T-cell (primary cell): ENCODE results near the gene ELOF1. TPM values are rescaled to one million over a fixed set of nuclear protein-coding genes. Genes with fewer than 3 reads are reported as not detected.
A peak's percentile ranks its signal among the peaks of the same experiment; 100 is the strongest.

ENCODE experiments used
- ATAC-seq, 4 experiments: fragments of 200-7000 bp in 3 of 4; fragments of 150-1000 bp in 1 of 4; cut with Tn5 transposase; replicated peaks in 1 of 4; 1 replicate in 3 of 4; 2 replicates in 1 of 4; pipeline ENCODE4 v1.10.0; 2021; ENCODE audit warnings: moderate library complexity in 3 of 4, mild to moderate bottlenecking in 2 of 4, moderate number of reproducible peaks in 1 of 4
- CTCF ChIA-PET, 2 donors: fragments of 300-600 bp; sonication (Branson Sonifier 250); formaldehyde crosslinking; loops; one replicate each; lab custom pipeline; 2022; ENCODE audit warnings: antibody characterized with exemption in 2 of 2; lab: Charles Lee
- POLR2A ChIA-PET, 2 donors: fragments of 300-600 bp; sonication (Branson Sonifier 250); formaldehyde crosslinking; loops; one replicate each; lab custom pipeline; 2022; ENCODE audit warnings: antibody characterized with exemption in 2 of 2; lab: Charles Lee
- DNase-seq, 35 experiments: peaks; one replicate each; pipeline versions ENCODE4 v3.0.0 to v3.0.0-alpha.2; 2013 to 2023
- H3K27ac ChIP-seq: one replicate; pipeline ENCODE4 v1.5.1; 2013; ENCODE audit warnings: low read length
- H3K27me3 ChIP-seq, 2 experiments: replicated peaks in 1 of 2; 1 replicate in 1 of 2; 2 replicates in 1 of 2; pipeline versions ENCODE4 v1.6.1 to v1.7.0; 2013; ENCODE audit warnings: low read length in 1 of 2, mixed read lengths in 1 of 2; ENCODE audit not compliant: control insufficient read depth in 2 of 2, insufficient read depth in 2 of 2; ENCODE audit errors: extremely low read depth in 1 of 2
- H3K36me3 ChIP-seq, 2 donors: 1 replicate in 1 of 2; 2 replicates in 1 of 2; pipeline versions ENCODE4 v1.6.1 to v1.7.0; 2013; ENCODE audit warnings: low read length in 1 of 2; ENCODE audit not compliant: control insufficient read depth in 2 of 2, insufficient read depth in 1 of 2; ENCODE audit errors: extremely low read depth in 1 of 2
- H3K4me1 ChIP-seq, 2 experiments: 1 replicate in 1 of 2; 2 replicates in 1 of 2; pipeline versions ENCODE4 v1.6.1 to v1.7.0; 2013; ENCODE audit warnings: low read length in 2 of 2, mixed read lengths in 1 of 2; ENCODE audit not compliant: insufficient read depth in 2 of 2, control insufficient read depth in 1 of 2; ENCODE audit errors: extremely low read depth in 1 of 2
- H3K4me3 ChIP-seq, 2 donors: 1 replicate in 1 of 2; 2 replicates in 1 of 2; pipeline versions ENCODE4 v1.5.1 to v1.7.0; 2013; ENCODE audit warnings: mild to moderate bottlenecking in 2 of 2, low read length in 1 of 2, moderate library complexity in 1 of 2; ENCODE audit not compliant: control insufficient read depth in 1 of 2; ENCODE audit errors: extremely low read depth in 1 of 2
- H3K9me3 ChIP-seq: 2 replicates; pipeline ENCODE4 v1.7.0; 2013
- H3K27ac Mint-ChIP-seq, 2 donors: one replicate each; pipeline ENCODE4 v1.8.0; 2020 to 2021; ENCODE audit warnings: mild to moderate bottlenecking in 2 of 2, mixed read lengths in 2 of 2
- H3K27me3 Mint-ChIP-seq, 2 donors: one replicate each; pipeline ENCODE4 v1.8.0; 2021 to 2022; ENCODE audit warnings: mixed read lengths in 2 of 2
- H3K36me3 Mint-ChIP-seq: one replicate; pipeline ENCODE4 v1.8.0; 2021; ENCODE audit warnings: mixed read lengths
- H3K4me1 Mint-ChIP-seq, 3 donors: one replicate each; pipeline ENCODE4 v1.8.0; 2020 to 2022; ENCODE audit warnings: mixed read lengths in 3 of 3, mild to moderate bottlenecking in 1 of 3
- H3K4me3 Mint-ChIP-seq, 3 donors: one replicate each; pipeline ENCODE4 v1.8.0; 2020 to 2022; ENCODE audit warnings: mild to moderate bottlenecking in 3 of 3, mixed read lengths in 3 of 3, moderate library complexity in 3 of 3
- H3K9me3 Mint-ChIP-seq, 3 donors: one replicate each; pipeline ENCODE4 v1.8.0; 2020 to 2022; ENCODE audit warnings: mixed read lengths in 3 of 3
- WGBS: methylation state at CpG from one replicate; pipeline ENCODE4 v1.1.5; 2013; ENCODE audit warnings: missing lambda C conversion rate; ENCODE audit not compliant: insufficient coverage; 5-methylcytosine and 5-hydroxymethylcytosine counted together
- total RNA-seq, 35 experiments: library from RNA in 6 of 35; stranded (reverse) in 6 of 35; fragments of 120-200 nt in 1 of 35; gene quantifications; one replicate each; pipeline versions ENCODE4 v1.2.1 to v1.2.4 and lab custom pipeline; 2013 to 2026

The ELOF1 gene
- total RNA-seq, 5 donors from 2014 or later (not counting 1 experiment from before 2014, with no cell fraction given): 38.3 to 48.2 (median 46.6) TPM

GRCh38 chr19:11597202-11598102 is 38.4 kb upstream of the ELOF1 start, which contains the start of gene ZNF627:
TSS of gene ZNF627 (plus strand) at chr19:11597483. CDS start at chr19:11597628, 145 bp downstream.
- Mint-ChIP-seq H3K36me3 (peaks cover 6% of the 10 kb centered on the region), H3K27ac (peak within 1 kb of the TSS; percentile 75 to 80), H3K9me3 (no peaks in the 10 kb centered on the region), H3K27me3 (no peaks in the 10 kb centered on the region), H3K4me1 (peaks cover 23 to 30% (median 27%) of the 10 kb centered on the region in 3 donors), H3K4me3 (peak within 1 kb of the TSS; percentile 86 to 90 (median 88))
- ATAC-seq (peak; percentile 99 to 100 (median 100)), DNase-seq (peak; percentile 90 to 99 (median 97))
- ChIA-PET POLR2A (interaction anchor here in 1 of 2 donors (0.6 to 0.7 kb wide), 7 partner anchors 21 to 1464 kb away, joined by 4 to 13 read pairs (median 7); partner anchors contain the start of gene ECSIT), CTCF (interaction anchor here (0.6 to 0.7 kb wide), 5 partner anchors 47 to 1072 kb away, joined by 3 to 4 read pairs (median 3); a partner anchor contains a TSS)
- Histone ChIP-seq H3K27me3 (no peaks in the 10 kb centered on the region), H3K4me1 (peaks cover 8 to 19% of the 10 kb centered on the region in 2 experiments), H3K4me3 (peak within 1 kb of the TSS; percentile 88 to 99), H3K27ac (peak within 1 kb of the TSS; percentile 91), H3K36me3 (no peaks in the 10 kb centered on the region), H3K9me3 (no peaks in the 10 kb centered on the region)
- WGBS: under 1% methylated on average over 65 of the region's 67 CpGs

- Histone ChIP-seq H3K27me3 (no peaks in the 10 kb centered on the region), H3K36me3 (no peaks in the 10 kb centered on the region), H3K4me1 (peaks cover 8 to 19% of the 10 kb centered on the region in 2 experiments), H3K4me3 (no peak overlapping the region), H3K27ac (no peak overlapping the region), H3K9me3 (no peaks in the 10 kb centered on the region)
- H3K4me3 Mint-ChIP-seq: peak overlapping the region; percentile 86 to 90 (median 88)
- ATAC-seq: no peak
- no peak for DNase-seq
- 100% methylated on average over 5 of the region's 10 CpGs for WGBS
- POLR2A ChIA-PET: no interaction called here
- no peaks in the 10 kb centered on the region for H3K36me3 Mint-ChIP-seq
- H3K27ac Mint-ChIP-seq: peak overlapping the region in 1 of 2 donors; percentile 27
- H3K27me3 Mint-ChIP-seq: no peaks in the 10 kb centered on the region
- CTCF ChIA-PET: no interaction called here
- H3K9me3 Mint-ChIP-seq: no peaks in the 10 kb centered on the region
- peaks cover 23 to 26% (median 24%) of the 10 kb centered on the region in 3 donors for H3K4me1 Mint-ChIP-seq
Observed at GRCh38 chr19:11596156-11596555, 37.1 kb upstream of the ELOF1 start.

GRCh38 chr19:11594084-11594483 is 35.1 kb upstream of the ELOF1 start:
- ChIA-PET POLR2A (interaction anchor here in 1 of 2 donors (0.6 kb wide), 1 partner anchor 172 kb away, joined by 14 read pairs; no protein-coding TSS in a partner anchor), CTCF (interaction anchor here in 1 of 2 donors (0.8 kb wide), 1 partner anchor 13 kb away, joined by 4 read pairs; no protein-coding TSS in a partner anchor)
- no peak for ATAC-seq
- Histone ChIP-seq H3K36me3 (no peaks in the 10 kb centered on the region), H3K27me3 (no peaks in the 10 kb centered on the region), H3K9me3 (no peaks in the 10 kb centered on the region), H3K4me3 (no peak overlapping the region), H3K4me1 (peaks cover 8 to 18% of the 10 kb centered on the region in 2 experiments), H3K27ac (no peak overlapping the region)
- H3K36me3 Mint-ChIP-seq: no peaks in the 10 kb centered on the region
- no peak overlapping the region for H3K4me3 Mint-ChIP-seq
- no peak overlapping the region for H3K27ac Mint-ChIP-seq
- DNase-seq: no peak
- no peaks in the 10 kb centered on the region for H3K9me3 Mint-ChIP-seq
- 17% methylated on average over 1 of the region's 4 CpGs for WGBS
- peaks cover 11 to 15% (median 12%) of the 10 kb centered on the region in 3 donors for H3K4me1 Mint-ChIP-seq
- no peaks in the 10 kb centered on the region for H3K27me3 Mint-ChIP-seq

GRCh38 chr19:11587975-11588631 is 29.1 kb upstream of the ELOF1 start:
- no peak for DNase-seq
- Histone ChIP-seq H3K27me3 (peaks cover 0 to 2% of the 10 kb centered on the region in 2 experiments), H3K36me3 (no peaks in the 10 kb centered on the region), H3K4me3 (no peak overlapping the region), H3K27ac (no peak overlapping the region), H3K9me3 (no peaks in the 10 kb centered on the region), H3K4me1 (peaks cover 0 to 2% of the 10 kb centered on the region in 2 experiments)
- Mint-ChIP-seq H3K36me3 (no peaks in the 10 kb centered on the region), H3K27ac (no peak overlapping the region), H3K4me3 (no peak overlapping the region), H3K9me3 (no peaks in the 10 kb centered on the region), H3K4me1 (peaks cover 2 to 13% (median 10%) of the 10 kb centered on the region in 3 donors), H3K27me3 (no peaks in the 10 kb centered on the region)
- WGBS: 76% methylated on average over 4 of the region's 13 CpGs
- ChIA-PET CTCF (interaction anchor here (0.5 to 1.0 kb wide), 2 partner anchors 15 to 28 kb away, joined by 3 read pairs; no protein-coding TSS in a partner anchor), POLR2A (no interaction called here)
- peak; percentile 20 to 27 (median 22) for ATAC-seq

- DNase-seq: peak; percentile 37 to 84 (median 68)
- ChIA-PET POLR2A (interaction anchor here in 1 of 2 donors (0.6 kb wide), 1 partner anchor 54 kb away, joined by 6 read pairs; no protein-coding TSS in a partner anchor), CTCF (interaction anchor here (0.5 to 1.8 kb wide), 4 partner anchors 15 to 51 kb away, joined by 3 to 5 read pairs (median 3); no protein-coding TSS in a partner anchor)
- Mint-ChIP-seq H3K27ac (no peak overlapping the region), H3K9me3 (no peaks in the 10 kb centered on the region), H3K36me3 (no peaks in the 10 kb centered on the region), H3K27me3 (no peaks in the 10 kb centered on the region), H3K4me3 (no peak overlapping the region), H3K4me1 (peaks cover 2 to 13% (median 10%) of the 10 kb centered on the region in 3 donors)
- 3% methylated on average over 5 of the region's 7 CpGs for WGBS
- ATAC-seq: peak; percentile 89 to 93 (median 90)
- Histone ChIP-seq H3K27me3 (peaks cover 0 to 2% of the 10 kb centered on the region in 2 experiments), H3K27ac (no peak overlapping the region), H3K4me1 (peaks cover 0 to 2% of the 10 kb centered on the region in 2 experiments), H3K36me3 (no peaks in the 10 kb centered on the region), H3K4me3 (no peak overlapping the region), H3K9me3 (no peaks in the 10 kb centered on the region)
Observed at GRCh38 chr19:11587302-11587974, 28.4 kb upstream of the ELOF1 start.
